Neuron (in vitro differentiated cells): Measurements from ENCODE around the gene NCOA1.

Source experiments
- H2AFZ ChIP-seq: one replicate; pipeline ENCODE4 v1.6.1; 2013; ENCODE audit warnings: low read depth, mild to moderate bottlenecking, inconsistent platforms, low read length, moderate library complexity
- H3K27me3 ChIP-seq: one replicate; pipeline ENCODE4 v1.6.1; 2013; ENCODE audit warnings: low read length; ENCODE audit not compliant: insufficient read depth
- H3K36me3 ChIP-seq: one replicate; pipeline ENCODE4 v1.6.1; 2013; ENCODE audit warnings: low read length; ENCODE audit not compliant: insufficient read depth
- H3K4me1 ChIP-seq: one replicate; pipeline ENCODE4 v1.6.1; 2013; ENCODE audit warnings: low read length; ENCODE audit not compliant: insufficient read depth
- H3K4me3 ChIP-seq: 2 replicates; pipeline ENCODE4 v1.5.1; 2013; ENCODE audit warnings: mild to moderate bottlenecking, low read length, moderate library complexity
- H3K9me3 ChIP-seq: one replicate; pipeline ENCODE4 v1.6.1; 2013; ENCODE audit warnings: low read length

The NCOA1 gene

GRCh38 chr2:24749069-24749691 lies 258.1 kb downstream of the NCOA1 start:
- Histone ChIP-seq H3K4me1 (peaks cover under 1% of the 10 kb centered on the region), H3K4me3 (no peak overlapping the region)

DNA sequence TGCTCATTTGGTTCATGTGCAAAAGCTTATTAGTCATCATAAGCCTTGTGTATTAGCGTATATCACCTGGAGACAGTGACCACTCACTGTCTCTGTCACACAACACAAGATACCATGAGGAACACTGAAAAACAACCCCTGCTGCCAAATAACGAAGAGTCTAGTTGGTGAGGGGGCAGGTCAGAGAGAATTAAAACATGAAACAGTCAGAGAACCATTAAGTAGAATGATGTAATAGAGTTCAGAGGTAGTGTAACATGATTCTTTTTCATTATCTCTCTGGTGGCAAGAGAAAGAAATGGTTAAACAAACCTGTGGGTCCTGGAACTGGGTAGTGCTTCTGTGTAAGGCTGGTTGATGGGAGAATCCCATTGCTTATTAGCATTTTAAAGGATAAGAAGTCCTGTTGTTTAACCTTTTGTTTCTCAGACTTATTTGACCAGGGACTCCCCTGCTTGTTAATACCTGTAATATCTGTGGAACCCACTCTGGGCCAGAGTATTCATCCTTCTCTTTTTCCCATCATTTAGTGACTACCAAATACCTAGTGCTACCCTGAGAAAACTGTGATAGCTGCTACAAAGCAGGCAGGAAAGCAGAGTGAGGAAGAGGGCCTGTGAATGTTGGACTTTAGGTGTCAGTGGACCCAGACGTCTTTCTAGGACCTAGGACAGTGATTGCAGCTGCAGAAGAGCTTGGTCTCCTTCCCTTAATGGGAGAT lies 264.1 kb downstream of the NCOA1 start:
- H3K4me1 ChIP-seq = no peaks in the 10 kb centered on the region
- H3K4me3 ChIP-seq = no peak overlapping the region
- H3K9me3 ChIP-seq = no peaks in the 10 kb centered on the region
- H3K36me3 ChIP-seq = peaks cover 67% of the 10 kb centered on the region
- H3K27me3 ChIP-seq = no peaks in the 10 kb centered on the region
- no peak overlapping the region for H2AFZ ChIP-seq

More at GRCh38 chr2:24749069-24749691, 258.1 kb downstream of the NCOA1 start:
- no peaks in the 10 kb centered on the region for H3K27me3 ChIP-seq
- H2AFZ ChIP-seq = no peak overlapping the region
- peaks cover 44% of the 10 kb centered on the region for H3K36me3 ChIP-seq
- no peaks in the 10 kb centered on the region for H3K9me3 ChIP-seq

DNA sequence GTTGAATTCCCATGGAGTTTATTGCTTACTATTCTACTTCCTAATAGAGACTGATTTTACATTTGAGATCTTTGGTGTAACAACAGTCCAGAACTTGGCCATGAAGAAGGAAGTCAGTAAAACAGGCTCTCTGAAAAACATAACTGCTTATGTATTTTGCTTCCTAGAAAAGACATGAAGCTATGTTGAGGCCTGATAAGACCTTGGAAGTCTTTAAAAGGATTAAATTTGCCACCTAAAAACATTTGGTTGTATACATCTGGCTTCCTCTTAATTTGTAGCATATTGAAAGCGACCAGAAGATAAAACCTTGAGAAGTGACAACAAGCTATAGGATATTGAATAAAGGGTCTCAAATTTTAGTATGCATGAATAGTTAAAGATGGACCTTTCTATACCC lies 265.7 kb downstream of the NCOA1 start:
- peaks cover 74% of the 10 kb centered on the region for H3K36me3 ChIP-seq
- no peak overlapping the region for H3K4me3 ChIP-seq
- H2AFZ ChIP-seq = no peak overlapping the region
- no peaks in the 10 kb centered on the region for H3K9me3 ChIP-seq
- no peaks in the 10 kb centered on the region for H3K4me1 ChIP-seq
- H3K27me3 ChIP-seq = no peaks in the 10 kb centered on the region

DNA sequence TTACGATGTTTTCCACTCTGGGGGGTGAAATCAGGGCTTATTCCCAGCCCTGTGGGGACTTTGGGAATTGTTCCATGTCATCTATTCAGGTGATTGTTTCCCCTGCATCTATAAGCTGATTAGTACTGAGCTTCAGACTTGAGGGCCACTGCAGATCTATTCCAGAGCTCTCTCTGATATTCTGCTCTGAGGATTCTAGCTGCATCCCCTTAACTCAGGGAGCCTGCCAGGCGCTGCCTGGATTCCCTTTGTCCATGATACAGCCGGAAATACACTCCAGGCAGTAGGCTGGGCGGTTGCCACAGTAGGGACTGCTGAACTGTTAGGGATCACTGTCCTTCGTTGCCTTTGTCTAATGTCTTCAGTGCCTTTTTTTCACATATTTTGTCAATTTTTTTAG lies 270.8 kb downstream of the NCOA1 start:
- H3K27me3 ChIP-seq = no peaks in the 10 kb centered on the region
- H3K4me1 ChIP-seq = no peaks in the 10 kb centered on the region
- no peak overlapping the region for H3K4me3 ChIP-seq
- peaks cover 70% of the 10 kb centered on the region for H3K36me3 ChIP-seq
- peaks cover 3% of the 10 kb centered on the region for H3K9me3 ChIP-seq
- H2AFZ ChIP-seq = no peak overlapping the region

DNA sequence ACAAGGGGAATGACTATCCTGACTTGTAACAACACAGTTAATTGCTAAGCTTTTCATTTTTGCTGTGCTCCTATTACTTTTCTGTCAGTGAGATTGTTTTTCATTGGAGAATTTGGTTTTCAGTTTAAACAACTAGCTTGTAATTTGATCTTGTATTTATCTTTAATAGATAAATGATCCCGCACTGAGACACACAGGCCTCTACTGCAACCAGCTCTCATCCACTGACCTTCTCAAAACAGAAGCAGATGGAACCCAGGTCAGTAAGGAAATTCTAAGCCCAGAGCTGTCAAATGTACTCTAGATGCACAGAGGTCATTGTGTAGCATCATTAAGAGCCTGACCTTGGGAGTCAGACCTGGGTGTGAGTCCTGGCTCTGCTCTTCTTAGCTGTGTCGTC lies 271.5 kb downstream of the NCOA1 start:
- Histone ChIP-seq H3K36me3 (peaks cover 66% of the 10 kb centered on the region), H3K4me1 (no peaks in the 10 kb centered on the region), H3K9me3 (peaks cover 3% of the 10 kb centered on the region), H3K4me3 (no peak overlapping the region), H3K27me3 (no peaks in the 10 kb centered on the region), H2AFZ (no peak overlapping the region)

GRCh38 chr2:24763843-24764242 lies 272.8 kb downstream of the NCOA1 start:
- H3K9me3 ChIP-seq = peaks cover 3% of the 10 kb centered on the region
- H2AFZ ChIP-seq = no peak overlapping the region
- peaks cover 67% of the 10 kb centered on the region for H3K36me3 ChIP-seq

GRCh38 chr2:24766609-24767008 lies 275.6 kb downstream of the NCOA1 start:
- Histone ChIP-seq H3K4me1 (no peaks in the 10 kb centered on the region), H3K4me3 (no peak overlapping the region), H3K27me3 (no peaks in the 10 kb centered on the region), H3K36me3 (peaks cover 66% of the 10 kb centered on the region), H3K9me3 (peaks cover 3% of the 10 kb centered on the region), H2AFZ (no peak overlapping the region)

More at GRCh38 chr2:24763843-24764242, 272.8 kb downstream of the NCOA1 start:
- H3K4me1 ChIP-seq = no peaks in the 10 kb centered on the region
- H3K4me3 ChIP-seq = no peak overlapping the region
- no peaks in the 10 kb centered on the region for H3K27me3 ChIP-seq

- Histone ChIP-seq H3K36me3 (peaks cover 52% of the 10 kb centered on the region), H2AFZ (no peak overlapping the region), H3K27me3 (no peaks in the 10 kb centered on the region), H3K4me3 (no peak overlapping the region), H3K4me1 (no peaks in the 10 kb centered on the region), H3K9me3 (no peaks in the 10 kb centered on the region)
Observed at GRCh38 chr2:24768013-24768412, 277.0 kb downstream of the NCOA1 start.

- Histone ChIP-seq H3K4me1 (no peaks in the 10 kb centered on the region), H3K27me3 (no peaks in the 10 kb centered on the region), H3K4me3 (no peak overlapping the region), H3K9me3 (no peaks in the 10 kb centered on the region), H2AFZ (no peak overlapping the region), H3K36me3 (peaks cover 52% of the 10 kb centered on the region)
Observed at GRCh38 chr2:24768601-24769000, 277.5 kb downstream of the NCOA1 start.

GRCh38 chr2:24771061-24771460 lies 280.0 kb downstream of the NCOA1 start:
- Histone ChIP-seq H3K4me1 (no peaks in the 10 kb centered on the region), H3K27me3 (no peaks in the 10 kb centered on the region), H3K36me3 (peaks cover 34% of the 10 kb centered on the region), H2AFZ (no peak overlapping the region), H3K9me3 (no peaks in the 10 kb centered on the region), H3K4me3 (no peak overlapping the region)

GRCh38 chr2:24771764-24772586 lies 280.9 kb downstream of the NCOA1 start:
- Histone ChIP-seq H3K4me3 (no peak overlapping the region), H3K36me3 (peaks cover 28% of the 10 kb centered on the region), H3K9me3 (no peaks in the 10 kb centered on the region), H2AFZ (no peak overlapping the region), H3K27me3 (no peaks in the 10 kb centered on the region), H3K4me1 (no peaks in the 10 kb centered on the region)

- no peak overlapping the region for H3K4me3 ChIP-seq
- no peak overlapping the region for H2AFZ ChIP-seq
- no peaks in the 10 kb centered on the region for H3K27me3 ChIP-seq
- no peaks in the 10 kb centered on the region for H3K9me3 ChIP-seq
- H3K36me3 ChIP-seq = peaks cover 12% of the 10 kb centered on the region
- no peaks in the 10 kb centered on the region for H3K4me1 ChIP-seq
Observed at GRCh38 chr2:24774373-24774772, 283.3 kb downstream of the NCOA1 start.

GRCh38 chr2:24779116-24779515 lies 288.1 kb downstream of the NCOA1 start:
- H3K9me3 ChIP-seq = no peaks in the 10 kb centered on the region
- no peaks in the 10 kb centered on the region for H3K4me1 ChIP-seq
- no peak overlapping the region for H3K4me3 ChIP-seq
- H2AFZ ChIP-seq = no peak overlapping the region
- no peaks in the 10 kb centered on the region for H3K36me3 ChIP-seq
- no peaks in the 10 kb centered on the region for H3K27me3 ChIP-seq
